Measurements from ENCODE around the gene ZNF384. TPM values are rescaled to one million over a fixed set of nuclear protein-coding genes. Genes with fewer than 3 reads are reported as not detected.

Gene ZNF384
- polyA plus RNA-seq, 1 donor, result 86.3 TPM

- DNase-seq, result no peak
- no peaks in the 10 kb centered on the region for H3K9me3 ChIP-seq (ENCODE audit: control insufficient read depth, low read depth, low read length)
- H3K4me1 ChIP-seq (ENCODE audit: control insufficient read depth, insufficient read depth, low read length), result peaks cover 6% of the 10 kb centered on the region
- H3K27ac ChIP-seq (ENCODE audit: low read length), result peak overlapping the region; percentile 42
- WGBS (ENCODE audit: insufficient coverage, low lambda C conversion rate), result no CpG with 5 or more reads among the region's 10 CpGs
- peaks cover 27% of the 10 kb centered on the region for H3K36me3 ChIP-seq (ENCODE audit: control insufficient read depth, insufficient read depth, low read length)
- H3K4me3 ChIP-seq (ENCODE audit: low read length), result peak overlapping the region; percentile 81
- H3K27me3 ChIP-seq (ENCODE audit: control insufficient read depth, insufficient read depth, low read length), result no peaks in the 10 kb centered on the region
Measured at GRCh38 chr12:6662602-6662905, 26.6 kb downstream of the ZNF384 start.

- Histone ChIP-seq H3K27ac (ENCODE audit: low read length) (no peak overlapping the region), H3K27me3 (ENCODE audit: control insufficient read depth, insufficient read depth, low read length) (no peaks in the 10 kb centered on the region), H3K36me3 (ENCODE audit: control insufficient read depth, insufficient read depth, low read length) (peaks cover 72% of the 10 kb centered on the region), H3K4me1 (ENCODE audit: control insufficient read depth, insufficient read depth, low read length) (no peaks in the 10 kb centered on the region), H3K4me3 (ENCODE audit: low read length) (no peak overlapping the region), H3K9me3 (ENCODE audit: control insufficient read depth, low read depth, low read length) (no peaks in the 10 kb centered on the region)
- WGBS (ENCODE audit: insufficient coverage, low lambda C conversion rate), result no CpG with 5 or more reads among the region's 5 CpGs
- DNase-seq, result no peak
Measured at GRCh38 chr12:6653987-6654386, 35.2 kb downstream of the ZNF384 start.

GRCh38 chr12:6653342-6653741 is 35.8 kb downstream of the ZNF384 start:
- no peak overlapping the region for H3K27ac ChIP-seq (ENCODE audit: low read length)
- no peaks in the 10 kb centered on the region for H3K27me3 ChIP-seq (ENCODE audit: control insufficient read depth, insufficient read depth, low read length)
- no peaks in the 10 kb centered on the region for H3K4me1 ChIP-seq (ENCODE audit: control insufficient read depth, insufficient read depth, low read length)
- WGBS (ENCODE audit: insufficient coverage, low lambda C conversion rate), result no CpG with 5 or more reads among the region's 1 CpG
- no peak for DNase-seq
- H3K4me3 ChIP-seq (ENCODE audit: low read length), result no peak overlapping the region
- no peaks in the 10 kb centered on the region for H3K9me3 ChIP-seq (ENCODE audit: control insufficient read depth, low read depth, low read length)
- H3K36me3 ChIP-seq (ENCODE audit: control insufficient read depth, insufficient read depth, low read length), result peaks cover 69% of the 10 kb centered on the region

- DNase-seq, result no peak
- Histone ChIP-seq H3K27ac (ENCODE audit: low read length) (no peak overlapping the region), H3K4me1 (ENCODE audit: control insufficient read depth, insufficient read depth, low read length) (no peaks in the 10 kb centered on the region), H3K36me3 (ENCODE audit: control insufficient read depth, insufficient read depth, low read length) (peaks cover 67% of the 10 kb centered on the region), H3K27me3 (ENCODE audit: control insufficient read depth, insufficient read depth, low read length) (no peaks in the 10 kb centered on the region), H3K9me3 (ENCODE audit: control insufficient read depth, low read depth, low read length) (no peaks in the 10 kb centered on the region), H3K4me3 (ENCODE audit: low read length) (no peak overlapping the region)
- no CpG with 5 or more reads among the region's 12 CpGs for WGBS (ENCODE audit: insufficient coverage, low lambda C conversion rate)
Measured at GRCh38 chr12:6652391-6652790, 36.8 kb downstream of the ZNF384 start.

- Histone ChIP-seq H3K9me3 (ENCODE audit: control insufficient read depth, low read depth, low read length) (no peaks in the 10 kb centered on the region), H3K4me3 (ENCODE audit: low read length) (no peak overlapping the region), H3K36me3 (ENCODE audit: control insufficient read depth, insufficient read depth, low read length) (peaks cover 57% of the 10 kb centered on the region), H3K4me1 (ENCODE audit: control insufficient read depth, insufficient read depth, low read length) (peaks cover 5% of the 10 kb centered on the region), H3K27me3 (ENCODE audit: control insufficient read depth, insufficient read depth, low read length) (no peaks in the 10 kb centered on the region), H3K27ac (ENCODE audit: low read length) (no peak overlapping the region)
- DNase-seq, result no peak
- WGBS (ENCODE audit: insufficient coverage, low lambda C conversion rate), result no CpG with 5 or more reads among the region's 8 CpGs
Measured at GRCh38 chr12:6650832-6651231, 38.3 kb downstream of the ZNF384 start.

GRCh38 chr12:6647083-6647604 is 42.0 kb downstream of the ZNF384 start, which contains the start of gene ACRBP:
Gene ACRBP, minus strand, starts transcription at chr12:6647432. Its CDS starts 66 bp downstream, at chr12:6647366.
- Histone ChIP-seq H3K4me1 (ENCODE audit: control insufficient read depth, insufficient read depth, low read length) (peaks cover 5% of the 10 kb centered on the region), H3K27me3 (ENCODE audit: control insufficient read depth, insufficient read depth, low read length) (no peaks in the 10 kb centered on the region), H3K36me3 (ENCODE audit: control insufficient read depth, insufficient read depth, low read length) (peaks cover 25% of the 10 kb centered on the region), H3K27ac (ENCODE audit: low read length) (no peak within 1 kb of the TSS), H3K9me3 (ENCODE audit: control insufficient read depth, low read depth, low read length) (no peaks in the 10 kb centered on the region), H3K4me3 (ENCODE audit: low read length) (peak within 1 kb of the TSS; percentile 48)
- WGBS (ENCODE audit: insufficient coverage, low lambda C conversion rate), result no CpG with 5 or more reads among the region's 38 CpGs
- peak; percentile 50 to 67 for DNase-seq

GRCh38 chr12:6646276-6647082 is 42.7 kb downstream of the ZNF384 start:
- Histone ChIP-seq H3K27me3 (ENCODE audit: control insufficient read depth, insufficient read depth, low read length) (no peaks in the 10 kb centered on the region), H3K27ac (ENCODE audit: low read length) (no peak overlapping the region), H3K36me3 (ENCODE audit: control insufficient read depth, insufficient read depth, low read length) (peaks cover 21% of the 10 kb centered on the region), H3K4me1 (ENCODE audit: control insufficient read depth, insufficient read depth, low read length) (peaks cover 5% of the 10 kb centered on the region), H3K9me3 (ENCODE audit: control insufficient read depth, low read depth, low read length) (no peaks in the 10 kb centered on the region), H3K4me3 (ENCODE audit: low read length) (peak overlapping the region; percentile 48)
- DNase-seq, result no peak
- no CpG with 5 or more reads among the region's 28 CpGs for WGBS (ENCODE audit: insufficient coverage, low lambda C conversion rate)

GRCh38 chr12:6644903-6645302 is 44.3 kb downstream of the ZNF384 start:
- Histone ChIP-seq H3K4me1 (ENCODE audit: control insufficient read depth, insufficient read depth, low read length) (peaks cover 7% of the 10 kb centered on the region), H3K4me3 (ENCODE audit: low read length) (no peak overlapping the region), H3K27ac (ENCODE audit: low read length) (no peak overlapping the region), H3K36me3 (ENCODE audit: control insufficient read depth, insufficient read depth, low read length) (peaks cover 6% of the 10 kb centered on the region), H3K27me3 (ENCODE audit: control insufficient read depth, insufficient read depth, low read length) (no peaks in the 10 kb centered on the region), H3K9me3 (ENCODE audit: control insufficient read depth, low read depth, low read length) (no peaks in the 10 kb centered on the region)
- no CpG with 5 or more reads among the region's 5 CpGs for WGBS (ENCODE audit: insufficient coverage, low lambda C conversion rate)
- peak in 1 of 2 donors; percentile 62 for DNase-seq

GRCh38 chr12:6644257-6644596 is 44.9 kb downstream of the ZNF384 start:
- peaks cover 13% of the 10 kb centered on the region for H3K4me1 ChIP-seq (ENCODE audit: control insufficient read depth, insufficient read depth, low read length)
- H3K27ac ChIP-seq (ENCODE audit: low read length), result no peak overlapping the region
- H3K27me3 ChIP-seq (ENCODE audit: control insufficient read depth, insufficient read depth, low read length), result no peaks in the 10 kb centered on the region
- peaks cover 6% of the 10 kb centered on the region for H3K36me3 ChIP-seq (ENCODE audit: control insufficient read depth, insufficient read depth, low read length)
- no CpG with 5 or more reads among the region's 6 CpGs for WGBS (ENCODE audit: insufficient coverage, low lambda C conversion rate)
- DNase-seq, result no peak
- no peaks in the 10 kb centered on the region for H3K9me3 ChIP-seq (ENCODE audit: control insufficient read depth, low read depth, low read length)
- H3K4me3 ChIP-seq (ENCODE audit: low read length), result no peak overlapping the region

- Histone ChIP-seq H3K27ac (ENCODE audit: low read length) (no peak overlapping the region), H3K27me3 (ENCODE audit: control insufficient read depth, insufficient read depth, low read length) (no peaks in the 10 kb centered on the region), H3K4me1 (ENCODE audit: control insufficient read depth, insufficient read depth, low read length) (peaks cover 18% of the 10 kb centered on the region), H3K9me3 (ENCODE audit: control insufficient read depth, low read depth, low read length) (no peaks in the 10 kb centered on the region), H3K36me3 (ENCODE audit: control insufficient read depth, insufficient read depth, low read length) (peaks cover 6% of the 10 kb centered on the region), H3K4me3 (ENCODE audit: low read length) (no peak overlapping the region)
- DNase-seq, result no peak
- 100% methylated on average over 1 of the region's 6 CpGs for WGBS (ENCODE audit: insufficient coverage, low lambda C conversion rate)
Measured at GRCh38 chr12:6643569-6644256, 45.5 kb downstream of the ZNF384 start.

Data from large intestine (tissue), 3 donors.